PFSK-1 (cell line): ENCODE results near the gene SCUBE1.

ENCODE experiments used
- FOXP2 ChIP-seq: optimal IDR thresholded peaks from 2 replicates; pipeline ENCODE3; 2011; ENCODE audit warnings: borderline replicate concordance, control low read depth, inconsistent platforms; ENCODE audit not compliant: insufficient read depth; ENCODE audit errors: extremely low read length, extremely low read depth
- POLR2AphosphoS5 ChIP-seq: IDR thresholded peaks from 2 replicates; pipeline ENCODE4 v1.6.1; 2012; ENCODE audit warnings: low read depth, mild to moderate bottlenecking, control low read depth, low read length, moderate library complexity
- SIN3A ChIP-seq: IDR thresholded peaks from 2 replicates; pipeline ENCODE4 v1.6.1; 2012; ENCODE audit warnings: mild to moderate bottlenecking, low read length, moderate library complexity, borderline replicate concordance; ENCODE audit not compliant: insufficient read depth
- TAF1 ChIP-seq: IDR thresholded peaks from 2 replicates; pipeline ENCODE4 v1.6.1; 2012; ENCODE audit warnings: low read length, control low read depth, borderline replicate concordance; ENCODE audit not compliant: insufficient read depth
- TF ChIP-seq, protein P1 (sequence below), 2 experiments: IDR thresholded peaks; 2 replicates each; pipeline versions ENCODE4 v1.6.1 to v1.8.0; 2011 to 2012; ENCODE audit warnings: low read depth in 2 of 2, low read length in 2 of 2, control low read depth in 1 of 2, inconsistent platforms in 1 of 2, mild to moderate bottlenecking in 1 of 2, moderate library complexity in 1 of 2; ENCODE audit not compliant: insufficient read depth in 1 of 2

SCUBE1 gene

DNA sequence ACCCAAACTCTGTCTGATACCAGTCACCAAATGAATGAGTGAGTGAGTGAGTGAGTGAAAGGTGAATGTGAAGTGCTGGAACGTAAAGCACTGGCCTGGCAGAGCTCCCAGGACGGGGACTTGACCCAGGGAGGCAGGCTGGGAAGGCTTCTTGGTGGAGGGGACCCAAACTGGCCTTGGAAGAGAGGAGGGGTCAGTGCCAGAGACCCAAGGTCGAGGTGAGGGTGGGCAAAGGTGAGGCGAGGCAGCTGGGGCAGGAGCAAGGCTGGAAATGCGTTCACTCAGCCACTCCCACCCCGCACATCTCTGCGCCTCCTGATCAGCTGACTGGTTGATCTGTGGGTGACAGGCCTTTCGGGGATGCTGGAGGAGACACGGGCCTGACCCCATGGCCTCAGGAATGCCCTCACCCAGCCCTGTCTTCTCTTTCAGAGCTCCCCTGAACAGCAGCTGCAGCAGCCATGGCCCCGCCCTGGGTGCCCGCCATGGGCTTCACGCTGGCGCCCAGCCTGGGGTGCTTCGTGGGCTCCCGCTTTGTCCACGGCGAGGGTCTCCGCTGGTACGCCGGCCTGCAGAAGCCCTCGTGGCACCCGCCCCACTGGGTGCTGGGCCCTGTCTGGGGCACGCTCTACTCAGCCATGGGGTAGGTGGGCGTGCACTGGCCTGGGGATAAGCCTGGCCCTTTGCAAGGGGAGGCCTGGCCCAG is 184.2 kb downstream of the SCUBE1 start:
- TF ChIP-seq, protein P1, sequence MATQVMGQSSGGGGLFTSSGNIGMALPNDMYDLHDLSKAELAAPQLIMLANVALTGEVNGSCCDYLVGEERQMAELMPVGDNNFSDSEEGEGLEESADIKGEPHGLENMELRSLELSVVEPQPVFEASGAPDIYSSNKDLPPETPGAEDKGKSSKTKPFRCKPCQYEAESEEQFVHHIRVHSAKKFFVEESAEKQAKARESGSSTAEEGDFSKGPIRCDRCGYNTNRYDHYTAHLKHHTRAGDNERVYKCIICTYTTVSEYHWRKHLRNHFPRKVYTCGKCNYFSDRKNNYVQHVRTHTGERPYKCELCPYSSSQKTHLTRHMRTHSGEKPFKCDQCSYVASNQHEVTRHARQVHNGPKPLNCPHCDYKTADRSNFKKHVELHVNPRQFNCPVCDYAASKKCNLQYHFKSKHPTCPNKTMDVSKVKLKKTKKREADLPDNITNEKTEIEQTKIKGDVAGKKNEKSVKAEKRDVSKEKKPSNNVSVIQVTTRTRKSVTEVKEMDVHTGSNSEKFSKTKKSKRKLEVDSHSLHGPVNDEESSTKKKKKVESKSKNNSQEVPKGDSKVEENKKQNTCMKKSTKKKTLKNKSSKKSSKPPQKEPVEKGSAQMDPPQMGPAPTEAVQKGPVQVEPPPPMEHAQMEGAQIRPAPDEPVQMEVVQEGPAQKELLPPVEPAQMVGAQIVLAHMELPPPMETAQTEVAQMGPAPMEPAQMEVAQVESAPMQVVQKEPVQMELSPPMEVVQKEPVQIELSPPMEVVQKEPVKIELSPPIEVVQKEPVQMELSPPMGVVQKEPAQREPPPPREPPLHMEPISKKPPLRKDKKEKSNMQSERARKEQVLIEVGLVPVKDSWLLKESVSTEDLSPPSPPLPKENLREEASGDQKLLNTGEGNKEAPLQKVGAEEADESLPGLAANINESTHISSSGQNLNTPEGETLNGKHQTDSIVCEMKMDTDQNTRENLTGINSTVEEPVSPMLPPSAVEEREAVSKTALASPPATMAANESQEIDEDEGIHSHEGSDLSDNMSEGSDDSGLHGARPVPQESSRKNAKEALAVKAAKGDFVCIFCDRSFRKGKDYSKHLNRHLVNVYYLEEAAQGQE (IDR thresholded peaks at IDR 0.05; ENCODE audit: insufficient read depth in 1 of 2, low read depth in 2 of 2, low read length in 2 of 2) = no peak
- TF ChIP-seq POLR2AphosphoS5 (no peak), TAF1 (no peak), FOXP2 (no peak), SIN3A (no peak)

DNA sequence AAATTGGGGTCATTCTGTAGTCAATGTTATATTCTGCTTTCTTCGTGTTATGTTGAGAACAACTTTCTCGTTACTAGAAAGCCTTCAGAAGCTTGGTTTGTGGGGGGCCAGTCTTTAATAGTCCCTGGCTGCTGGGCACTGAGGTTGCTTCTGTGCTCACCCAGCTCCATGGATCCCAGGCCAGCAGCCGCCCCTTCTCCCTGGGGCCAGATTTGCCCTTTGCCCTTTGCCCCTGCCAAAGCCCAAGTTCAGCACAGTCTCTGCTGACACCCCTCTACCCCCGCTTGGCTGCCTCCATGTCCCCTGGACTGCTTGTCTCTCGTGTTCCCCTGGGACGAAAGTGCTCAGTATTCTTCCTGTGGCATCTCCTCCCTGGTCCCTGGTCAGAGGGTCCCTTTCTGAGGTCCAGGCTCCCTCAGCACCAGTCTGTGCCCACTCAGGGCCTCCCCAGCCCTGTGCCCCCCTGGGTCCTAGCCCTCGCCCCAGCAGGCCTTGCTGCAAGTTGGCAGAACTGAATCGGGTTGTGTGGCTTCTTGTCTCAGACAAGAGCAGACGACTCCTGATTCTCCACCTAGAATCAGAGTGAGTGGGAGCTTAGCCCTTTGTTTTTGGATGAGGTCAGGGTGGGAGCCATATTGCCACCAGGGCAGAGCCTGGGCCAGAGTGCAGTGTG is 185.2 kb downstream of the SCUBE1 start:
- TF ChIP-seq POLR2AphosphoS5 (no peak), TAF1 (no peak), SIN3A (no peak), FOXP2 (no peak)
- TF ChIP-seq, protein P1 (IDR thresholded peaks at IDR 0.05; ENCODE audit: insufficient read depth in 1 of 2, low read depth in 2 of 2, low read length in 2 of 2) = no peak

DNA sequence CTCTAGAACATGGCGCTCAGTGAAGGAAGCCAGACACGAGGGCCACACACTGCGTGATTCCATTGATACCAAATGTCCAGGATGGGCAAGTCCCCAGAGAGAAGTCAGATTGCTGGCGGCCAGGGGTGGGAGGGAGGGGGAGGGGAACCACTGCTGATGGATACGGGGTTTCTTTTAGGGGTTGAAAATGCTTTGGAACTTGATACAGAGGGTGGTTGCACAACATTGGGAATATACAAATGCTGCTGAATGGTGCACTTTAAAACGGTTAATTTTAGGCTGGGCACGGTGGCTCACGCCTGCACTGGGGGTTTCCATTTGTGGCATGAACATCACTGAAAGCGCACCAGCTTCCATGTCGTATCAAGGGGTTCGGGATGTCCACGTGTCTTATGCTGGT is 186.8 kb downstream of the SCUBE1 start:
- TF ChIP-seq SIN3A (no peak), TAF1 (no peak), POLR2AphosphoS5 (no peak), FOXP2 (no peak)

DNA sequence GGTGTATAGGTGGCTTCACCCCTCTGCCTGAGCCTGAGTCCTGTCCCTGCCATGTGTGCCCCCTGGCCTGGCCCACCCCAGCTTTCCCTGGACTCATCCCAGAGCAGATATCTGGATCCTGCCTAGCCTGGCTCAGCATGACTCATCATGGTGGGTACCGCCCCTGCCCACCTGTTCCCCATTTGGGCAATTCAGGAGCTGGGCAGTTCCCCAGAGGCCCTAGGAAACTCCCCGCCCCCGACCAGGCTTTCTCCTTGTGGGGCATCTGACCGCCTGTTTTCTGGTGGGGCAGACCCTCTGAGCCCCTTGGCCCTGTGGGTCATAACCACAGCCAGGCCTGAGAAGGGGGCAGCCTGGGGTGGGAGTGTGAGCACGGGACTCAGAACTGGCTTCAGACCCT is 187.4 kb downstream of the SCUBE1 start:
- TF ChIP-seq FOXP2 (no peak), TAF1 (no peak), SIN3A (no peak), POLR2AphosphoS5 (no peak)
- TF ChIP-seq, protein P1 (IDR thresholded peaks at IDR 0.05; ENCODE audit: insufficient read depth in 1 of 2, low read depth in 2 of 2, low read length in 2 of 2) = no peak

DNA sequence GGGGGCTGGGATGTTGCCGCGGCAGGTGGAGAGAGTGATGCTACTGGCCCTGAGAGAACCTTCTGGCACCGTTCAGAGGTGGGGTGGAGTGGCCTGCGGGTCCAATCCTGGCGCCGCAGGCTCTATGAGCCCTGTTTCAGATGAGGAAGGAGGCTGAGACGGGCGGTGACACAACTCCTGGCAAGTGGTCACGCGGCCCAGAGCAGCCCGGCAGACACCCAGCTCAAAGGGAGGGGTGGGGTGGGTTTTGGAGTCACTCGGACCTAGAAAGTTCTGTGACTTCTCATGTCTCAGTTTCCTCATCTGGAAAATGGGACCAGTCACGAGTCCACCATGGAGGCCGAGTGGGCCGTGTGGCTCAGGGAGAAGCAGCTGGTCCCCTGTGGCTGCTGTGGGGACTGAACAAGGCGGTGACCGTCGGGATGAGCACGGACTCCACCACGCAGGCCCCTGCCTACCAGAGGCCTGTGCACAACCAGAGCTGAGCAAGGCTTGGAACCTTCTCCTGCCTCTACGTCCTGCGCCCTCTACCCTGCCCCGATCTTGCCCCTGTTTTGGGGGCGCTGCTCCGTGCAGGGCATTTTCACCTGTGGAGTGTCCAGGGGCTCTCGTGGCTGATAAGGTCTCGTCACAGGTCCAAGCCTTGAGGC is 188.2 kb downstream of the SCUBE1 start:
- TF ChIP-seq FOXP2 (no peak), POLR2AphosphoS5 (no peak), SIN3A (no peak), TAF1 (no peak)
- TF ChIP-seq, protein P1 (IDR thresholded peaks at IDR 0.05; ENCODE audit: insufficient read depth in 1 of 2, low read depth in 2 of 2, low read length in 2 of 2) = no peak
